WTC11 (cell line): ENCODE data around the gene DHDDS. TPM values are rescaled to one million over a fixed set of nuclear protein-coding genes. Genes with fewer than 3 reads are reported as not detected.

Experiments
- CBFB ChIP-seq: sonication (generic); formaldehyde crosslinking; IDR thresholded peaks from 2 replicates; pipeline ENCODE4 v1.8.1; 2022; ENCODE audit warnings: mild to moderate bottlenecking, low read depth, missing genetic modification reagents
- CREM ChIP-seq: sonication (generic); formaldehyde crosslinking; IDR thresholded peaks from 2 replicates; pipeline ENCODE4 v1.8.1; 2022; ENCODE audit warnings: mild to moderate bottlenecking, missing genetic modification reagents, moderate library complexity
- E2F4 ChIP-seq: sonication (generic); formaldehyde crosslinking; IDR thresholded peaks from 2 replicates; pipeline ENCODE4 v1.8.1; 2022; ENCODE audit warnings: low read depth, mild to moderate bottlenecking, moderate library complexity, missing genetic modification reagents, borderline replicate concordance
- ERG ChIP-seq: fragments of 250-450 bp; sonication (Bioruptor Pico); IDR thresholded peaks from 2 replicates; pipeline ENCODE4 v1.8.0; 2021; ENCODE audit warnings: mild to moderate bottlenecking
- FOXP4 ChIP-seq: sonication (generic); formaldehyde crosslinking; IDR thresholded peaks from 2 replicates; pipeline ENCODE4 v1.8.0; 2022; ENCODE audit warnings: mild to moderate bottlenecking, missing genetic modification reagents
- IRF1 ChIP-seq: sonication (generic); formaldehyde crosslinking; IDR thresholded peaks from 2 replicates; pipeline ENCODE4 v1.8.0; 2023; ENCODE audit warnings: missing genetic modification reagents
- MLX ChIP-seq: sonication (generic); formaldehyde crosslinking; IDR thresholded peaks from 2 replicates; pipeline ENCODE4 v1.8.1; 2023; ENCODE audit warnings: mild to moderate bottlenecking, missing genetic modification reagents, moderate library complexity
- NR3C1 ChIP-seq: sonication (generic); formaldehyde crosslinking; conservative IDR thresholded peaks from 2 replicates; pipeline ENCODE4 v1.8.1; 2023; ENCODE audit warnings: low read depth, mild to moderate bottlenecking, missing genetic modification reagents
- PREB ChIP-seq: sonication (generic); formaldehyde crosslinking; IDR thresholded peaks from 2 replicates; pipeline ENCODE4 v1.8.1; 2022; ENCODE audit warnings: mild to moderate bottlenecking, missing genetic modification reagents, moderate library complexity, borderline replicate concordance
- PRRX2 ChIP-seq: fragments of 250-450 bp; sonication (Bioruptor Pico); IDR thresholded peaks from 2 replicates; pipeline ENCODE4 v1.8.0; 2021; ENCODE audit warnings: mild to moderate bottlenecking
- RELA ChIP-seq: sonication (generic); formaldehyde crosslinking; IDR thresholded peaks from 2 replicates; pipeline ENCODE4 v1.8.1; 2022; ENCODE audit warnings: missing genetic modification reagents, mild to moderate bottlenecking, borderline replicate concordance
- SMAD3 ChIP-seq: sonication (generic); formaldehyde crosslinking; IDR thresholded peaks from 2 replicates; pipeline ENCODE4 v1.8.0; 2022; ENCODE audit warnings: missing genetic modification reagents, mild to moderate bottlenecking, borderline replicate concordance
- SMAD4 ChIP-seq: sonication (generic); formaldehyde crosslinking; IDR thresholded peaks from 2 replicates; pipeline ENCODE4 v1.8.0; 2022; ENCODE audit warnings: mild to moderate bottlenecking, missing genetic modification reagents
- TCF7 ChIP-seq: sonication (generic); formaldehyde crosslinking; IDR thresholded peaks from 2 replicates; pipeline ENCODE4 v1.8.0; 2022; ENCODE audit warnings: mild to moderate bottlenecking, low read depth, missing genetic modification reagents, moderate library complexity
- USF2 ChIP-seq: sonication (generic); formaldehyde crosslinking; IDR thresholded peaks from 2 replicates; pipeline ENCODE4 v1.8.1; 2023; ENCODE audit warnings: mild to moderate bottlenecking, missing genetic modification reagents, moderate library complexity
- ZBTB43 ChIP-seq: sonication (generic); formaldehyde crosslinking; IDR thresholded peaks from 2 replicates; pipeline ENCODE4 v1.8.1; 2023; ENCODE audit warnings: mild to moderate bottlenecking, missing genetic modification reagents
- ZNF263 ChIP-seq: sonication (generic); formaldehyde crosslinking; IDR thresholded peaks from 2 replicates; pipeline ENCODE4 v1.8.1; 2022; ENCODE audit warnings: low read depth, mild to moderate bottlenecking, moderate library complexity, missing genetic modification reagents
- ZNF396 ChIP-seq: fragments of 250-450 bp; sonication (Bioruptor Pico); IDR thresholded peaks from 2 replicates; pipeline ENCODE4 v1.8.0; 2021; ENCODE audit warnings: mild to moderate bottlenecking, moderate library complexity, borderline replicate concordance
- ZNF416 ChIP-seq: fragments of 250-450 bp; sonication (Bioruptor Pico); IDR thresholded peaks from 2 replicates; pipeline ENCODE4 v1.9.0; 2021; ENCODE audit warnings: mild to moderate bottlenecking, inconsistent platforms
- ZNF425 ChIP-seq: fragments of 250-450 bp; sonication (Bioruptor Pico); conservative IDR thresholded peaks from 2 replicates; pipeline ENCODE4 v1.9.0; 2021; ENCODE audit warnings: mild to moderate bottlenecking
- ZNF532 ChIP-seq: fragments of 250-450 bp; sonication (Bioruptor Pico); IDR thresholded peaks from 2 replicates; pipeline ENCODE4 v1.9.0; 2021; ENCODE audit warnings: mild to moderate bottlenecking, borderline replicate concordance
- total RNA-seq: library from RNA; stranded (reverse); gene quantifications from 3 replicates; pipeline ENCODE4 v1.2.3, GENCODE V29; 2021

DHDDS gene
- total RNA-seq, 1 experiment from 2014 or later: 55.4 TPM

- peak; percentile 99 for TF ChIP-seq USF2 (CRISPR knock-in tag)
- TF ChIP-seq CBFB (CRISPR knock-in tag): no peak
- no peak; the same call in none of the 2 replicates for TF ChIP-seq PRRX2 (CRISPR knock-in tag)
- no peak for TF ChIP-seq E2F4 (CRISPR knock-in tag)
- TF ChIP-seq RELA (CRISPR knock-in tag): peak; percentile 85; the same call in 1 of the 2 replicates
- TF ChIP-seq CREM (CRISPR knock-in tag): peak; percentile 99
- TF ChIP-seq ZNF425 (CRISPR knock-in tag): no peak
- 0 out of 2 replicates have a peak, but pooled peaks have one; percentile 5 for TF ChIP-seq ZNF532 (CRISPR knock-in tag)
- peak; percentile 78; the same call in 1 of the 2 replicates for TF ChIP-seq SMAD3 (CRISPR knock-in tag)
- TF ChIP-seq ZNF396: no peak
- TF ChIP-seq ZNF263 (CRISPR knock-in tag): no peak
- peak; percentile 51; the same call in 1 of the 2 replicates for TF ChIP-seq IRF1 (CRISPR knock-in tag)
- no peak for TF ChIP-seq NR3C1 (CRISPR knock-in tag)
- 0 out of 2 replicates have a peak, but pooled peaks have one; percentile 42 for TF ChIP-seq ZBTB43
- no peak for TF ChIP-seq TCF7 (CRISPR knock-in tag)
- no peak for TF ChIP-seq PREB (CRISPR knock-in tag)
- TF ChIP-seq ZNF416: no peak; the same call in 1 of the 2 replicates
- TF ChIP-seq FOXP4: peak; percentile 95
- TF ChIP-seq ERG (CRISPR knock-in tag): 0 out of 2 replicates have a peak, but pooled peaks have one; percentile 18
- no peak for TF ChIP-seq SMAD4 (CRISPR knock-in tag)
- TF ChIP-seq MLX (CRISPR knock-in tag): no peak
Measured at GRCh38 chr1:26431979-26432695, at the start of gene DHDDS (continued).
